Adrenal gland (tissue), 5 donors: ENCODE measurements around the gene INVS.

Experiments
- CTCF ChIP-seq, 6 experiments: fragments of 450-650 bp in 4 of 6; fragments of 200-600 bp in 2 of 6; sonication (generic) in 1 of 6; IDR thresholded peaks; 1 replicate in 5 of 6; 2 replicates in 1 of 6; pipeline versions ENCODE4 v1.5.1 to v1.8.0; 2016 to 2021; ENCODE audit warnings: antibody characterized with exemption in 6 of 6, mild to moderate bottlenecking in 2 of 6, moderate library complexity in 1 of 6
- POLR2A ChIP-seq, 2 donors: fragments of 450-650 bp; IDR thresholded peaks; one replicate each; pipeline ENCODE4 v1.6.1; 2017; ENCODE audit warnings: antibody characterized with exemption in 2 of 2, mild to moderate bottlenecking in 2 of 2, moderate library complexity in 1 of 2
- donor health status: DM: no; HTN: no; CAD: no.

- TF ChIP-seq POLR2A (IDR thresholded peaks at IDR 0.05) (no peak), CTCF (IDR thresholded peaks at IDR 0.05) (no peak)
Measured at GRCh38 chr9:100126423-100126822, 27.4 kb downstream of the INVS start.
